ENCODE results near the gene TANK. TPM values are rescaled to one million over a fixed set of nuclear protein-coding genes. Genes with fewer than 3 reads are reported as not detected.

TANK gene
- total RNA-seq, 1 experiment from 2014 or later: 52.5 TPM

GRCh38 chr2:161237392-161238264 lies 77.4 kb downstream of the TANK start:
- H3K36me3 ChIP-seq (ENCODE audit: control insufficient read depth in 1 of 2, insufficient read depth in 2 of 2, low read length in 2 of 2): peaks cover 0 to 24% of the 10 kb centered on the region in 2 experiments; a peak in 2 of 4 replicates
- ChIA-PET POLR2A (no interaction called here), CTCF (no interaction called here), RAD21 (ENCODE audit: low non-redundant PET in 1 of 2, low total read pairs in 2 of 2, uncharacterized antibody in 2 of 2, unreplicated experiment in 2 of 2) (no interaction called here)
- intact Hi-C loops (cut with micrococcal nuclease): no loop called here
- peaks cover 3% of the 10 kb centered on the region; the same call in 1 of the 2 replicates for H3K79me2 ChIP-seq (ENCODE audit: insufficient read depth, low read length)
- no peak overlapping the region for H3K9ac ChIP-seq (ENCODE audit: low read length)
- H3K27ac ChIP-seq (ENCODE audit: low read depth, low read length): no peak overlapping the region
- H3K4me3 ChIP-seq (replicated peaks in 1 of 2; ENCODE audit: low read depth in 1 of 2, low read length in 2 of 2): no peak overlapping the region
- no peak for DNase-seq (ENCODE audit: low read depth, low spot score)
- BruUV-seq (replicated peaks): no TSS peak
- no peaks in the 10 kb centered on the region for H3K27me3 ChIP-seq (ENCODE audit: insufficient read depth, low read length)
- no peaks in the 10 kb centered on the region for H3K9me3 ChIP-seq (ENCODE audit: control insufficient read depth in 1 of 2, insufficient read depth in 1 of 2, low read depth in 1 of 2, low read length in 2 of 2)
- H3K9me2 ChIP-seq (ENCODE audit: insufficient read depth): no peaks in the 10 kb centered on the region
- no peaks in the 10 kb centered on the region for H4K20me1 ChIP-seq (ENCODE audit: insufficient read depth)
- H3K4me1 ChIP-seq (ENCODE audit: control insufficient read depth in 1 of 2, insufficient read depth in 2 of 2, low read length in 2 of 2): no peaks in the 10 kb centered on the region
- no peak for TF ChIP-seq RAD21 (IDR thresholded peaks at IDR 0.05; ENCODE audit: low read depth)
- no peak for TF ChIP-seq JUND (IDR thresholded peaks at IDR 0.05)
- TF ChIP-seq EZH2 (IDR thresholded peaks at IDR 0.05): no peak
- TF ChIP-seq SRF (IDR thresholded peaks at IDR 0.05; ENCODE audit: low read depth): no peak
- no peak for TF ChIP-seq CTCF (IDR thresholded peaks at IDR 0.05 in 2 of 3, conservative IDR thresholded peaks at IDR 0.05 in 1 of 3; ENCODE audit: borderline replicate concordance in 1 of 3, insufficient read depth in 1 of 3, low read depth in 2 of 3, low read length in 2 of 3)
- no peak for TF ChIP-seq ZBTB33 (IDR thresholded peaks at IDR 0.05; ENCODE audit: extremely low read depth, insufficient replicate concordance, low read length)
- no peak for ATAC-seq
- no peak overlapping the region for H3K4me2 ChIP-seq (ENCODE audit: low read length)
- no peak overlapping the region for H2AFZ ChIP-seq (ENCODE audit: low read depth, low read length, poor library complexity, severe bottlenecking)

All from HCT116 (cell line).